Measurements from ENCODE around the gene PTGIR. TPM values are rescaled to one million over a fixed set of nuclear protein-coding genes. Genes with fewer than 3 reads are reported as not detected.

Gene PTGIR
- total RNA-seq, 4 donors from 2014 or later, result 0.55 to 2.4 (median 2.2) TPM; not detected in 1

DNA sequence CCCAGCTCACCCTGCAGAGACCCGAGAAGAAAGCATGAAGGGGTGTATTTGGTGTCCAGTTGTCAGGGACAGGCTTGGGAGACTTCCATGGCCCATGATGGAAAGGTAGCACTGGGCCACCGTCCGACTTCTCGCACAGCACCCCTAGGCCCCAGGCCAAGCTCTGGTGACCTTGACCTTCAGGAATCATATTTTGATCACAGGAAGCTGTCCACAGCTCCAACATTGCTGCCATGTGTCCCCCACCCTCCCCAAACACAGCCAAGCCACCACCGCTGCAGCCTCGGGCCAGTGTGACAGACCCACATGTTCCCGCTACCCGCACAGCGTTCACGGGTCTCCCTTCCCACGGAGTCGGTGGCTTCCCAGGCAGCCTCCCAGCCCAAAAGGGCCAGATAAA is 842 bp upstream of the PTGIR start:
- no peak for DNase-seq
- TF ChIP-seq POLR2AphosphoS5 (IDR thresholded peaks at IDR 0.05), result no peak
- no peak for TF ChIP-seq EP300 (IDR thresholded peaks at IDR 0.05; ENCODE audit: low read depth)
- TF ChIP-seq, protein P1, sequence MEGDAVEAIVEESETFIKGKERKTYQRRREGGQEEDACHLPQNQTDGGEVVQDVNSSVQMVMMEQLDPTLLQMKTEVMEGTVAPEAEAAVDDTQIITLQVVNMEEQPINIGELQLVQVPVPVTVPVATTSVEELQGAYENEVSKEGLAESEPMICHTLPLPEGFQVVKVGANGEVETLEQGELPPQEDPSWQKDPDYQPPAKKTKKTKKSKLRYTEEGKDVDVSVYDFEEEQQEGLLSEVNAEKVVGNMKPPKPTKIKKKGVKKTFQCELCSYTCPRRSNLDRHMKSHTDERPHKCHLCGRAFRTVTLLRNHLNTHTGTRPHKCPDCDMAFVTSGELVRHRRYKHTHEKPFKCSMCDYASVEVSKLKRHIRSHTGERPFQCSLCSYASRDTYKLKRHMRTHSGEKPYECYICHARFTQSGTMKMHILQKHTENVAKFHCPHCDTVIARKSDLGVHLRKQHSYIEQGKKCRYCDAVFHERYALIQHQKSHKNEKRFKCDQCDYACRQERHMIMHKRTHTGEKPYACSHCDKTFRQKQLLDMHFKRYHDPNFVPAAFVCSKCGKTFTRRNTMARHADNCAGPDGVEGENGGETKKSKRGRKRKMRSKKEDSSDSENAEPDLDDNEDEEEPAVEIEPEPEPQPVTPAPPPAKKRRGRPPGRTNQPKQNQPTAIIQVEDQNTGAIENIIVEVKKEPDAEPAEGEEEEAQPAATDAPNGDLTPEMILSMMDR (IDR thresholded peaks at IDR 0.05), result no peak
- TF ChIP-seq POLR2A (IDR thresholded peaks at IDR 0.05), result no peak
- WGBS, 2 donors (ENCODE audit: low coverage in 1 of 2), result 82% methylated on average over 12 of the region's 12 CpGs; no CpG with 5 or more reads in 1 of the 2 donors
- Histone ChIP-seq H3K9me3 (no peaks in the 10 kb centered on the region), H3K4me1 (peaks cover 14 to 46% (median 18%) of the 10 kb centered on the region in 4 donors), H3K27ac (peak overlapping the region; percentile 55 to 82 (median 68)), H3K4me3 (no peak overlapping the region), H3K36me3 (no peaks in the 10 kb centered on the region), H3K27me3 (peaks cover 2% of the 10 kb centered on the region)
- in situ Hi-C loops (cut with MboI; ENCODE audit: low pct_ligation_motif_present in 1 of 4, low pct_unique_long_range_greater_than_20kb in 1 of 4, low sequenced_read_pairs in 3 of 4), result no loop called here
- intact Hi-C loops (cut with DNase I; ENCODE audit: low total_unique reads), result no loop called here

DNA sequence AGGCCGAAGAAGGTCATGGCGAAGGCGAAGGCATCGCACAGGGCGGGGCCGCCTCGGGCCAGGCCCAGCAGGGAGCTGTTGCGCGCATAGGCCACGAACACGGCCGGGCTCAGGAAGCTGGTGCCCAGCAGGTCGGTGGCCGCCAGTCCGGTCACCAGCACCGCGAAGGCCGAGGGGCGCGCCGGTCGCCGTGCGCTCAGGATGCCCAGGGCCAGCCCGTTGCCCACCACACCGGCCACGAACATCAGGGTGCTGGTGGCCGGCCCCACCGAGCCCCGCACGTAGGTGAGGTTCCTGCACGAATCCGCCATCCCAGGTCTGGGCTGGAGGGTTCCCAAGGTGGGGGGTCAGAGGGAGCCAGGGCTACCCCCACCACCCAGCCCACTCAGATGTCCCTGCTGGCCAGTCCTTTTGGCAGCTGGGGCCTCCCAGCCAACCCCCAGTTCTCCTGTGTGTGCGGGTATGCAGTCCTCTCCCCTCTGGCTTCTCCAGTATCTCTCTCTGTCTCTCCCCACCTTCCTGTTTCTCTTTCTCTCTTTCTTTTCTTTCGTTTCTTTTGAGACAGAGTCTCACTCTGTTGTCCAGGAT is 880 bp downstream of the PTGIR start:
- 31 to 94% methylated on average over 2 to 31 of the region's 35 CpGs for WGBS, 2 donors (ENCODE audit: low coverage in 1 of 2)
- peaks cover 22 to 61% (median 31%) of the 10 kb centered on the region in 4 donors for H3K4me1 ChIP-seq
- in situ Hi-C loops (cut with MboI; ENCODE audit: low pct_ligation_motif_present in 1 of 4, low pct_unique_long_range_greater_than_20kb in 1 of 4, low sequenced_read_pairs in 3 of 4), result no loop called here
- no peaks in the 10 kb centered on the region for H3K9me3 ChIP-seq
- peak overlapping the region in 1 of 4 donors; percentile 12 for H3K4me3 ChIP-seq
- peaks cover 2% of the 10 kb centered on the region for H3K27me3 ChIP-seq
- H3K27ac ChIP-seq, result peak overlapping the region; percentile 55 to 82 (median 68)
- no peak for TF ChIP-seq POLR2A (IDR thresholded peaks at IDR 0.05)
- TF ChIP-seq EP300 (IDR thresholded peaks at IDR 0.05; ENCODE audit: low read depth), result no peak
- TF ChIP-seq, protein P1 (IDR thresholded peaks at IDR 0.05), result no peak
- TF ChIP-seq POLR2AphosphoS5 (IDR thresholded peaks at IDR 0.05), result no peak
- no peaks in the 10 kb centered on the region for H3K36me3 ChIP-seq
- intact Hi-C loops (cut with DNase I; ENCODE audit: low total_unique reads), result no loop called here
- DNase-seq, result no peak

DNA sequence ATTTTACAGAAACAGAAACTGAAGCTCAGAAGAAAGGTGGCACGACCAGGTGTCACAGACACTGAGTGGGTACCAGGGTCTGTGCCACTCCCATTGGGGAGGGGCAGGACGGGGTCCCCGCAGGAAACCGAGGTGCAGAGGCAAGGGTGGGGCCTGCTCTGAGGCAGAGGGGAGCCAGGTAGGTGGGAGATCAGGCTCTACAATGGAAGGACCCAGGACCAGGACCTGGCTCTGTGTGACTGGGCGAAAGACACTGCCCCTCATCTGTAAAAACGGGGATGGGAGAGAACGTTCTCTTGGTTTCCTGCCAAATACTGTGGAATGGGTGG is 2.8 kb downstream of the PTGIR start:
- in situ Hi-C loops (cut with MboI; ENCODE audit: low pct_ligation_motif_present in 1 of 4, low pct_unique_long_range_greater_than_20kb in 1 of 4, low sequenced_read_pairs in 3 of 4), result no loop called here
- TF ChIP-seq, protein P1 (IDR thresholded peaks at IDR 0.05), result no peak
- TF ChIP-seq EP300 (IDR thresholded peaks at IDR 0.05; ENCODE audit: low read depth), result no peak
- no peak for TF ChIP-seq POLR2A (IDR thresholded peaks at IDR 0.05)
- TF ChIP-seq POLR2AphosphoS5 (IDR thresholded peaks at IDR 0.05), result no peak
- peak overlapping the region in 3 of 4 donors; percentile 68 to 80 (median 75) for H3K27ac ChIP-seq
- 45% methylated on average over 7 of the region's 7 CpGs; no CpG with 5 or more reads in 1 of the 2 donors for WGBS, 2 donors (ENCODE audit: low coverage in 1 of 2)
- peaks cover 22 to 75% (median 31%) of the 10 kb centered on the region in 4 donors for H3K4me1 ChIP-seq
- H3K9me3 ChIP-seq, result no peaks in the 10 kb centered on the region
- H3K27me3 ChIP-seq, result peaks cover 2% of the 10 kb centered on the region
- no peak for DNase-seq
- no peaks in the 10 kb centered on the region for H3K36me3 ChIP-seq
- H3K4me3 ChIP-seq, result no peak overlapping the region
- intact Hi-C loops (cut with DNase I; ENCODE audit: low total_unique reads), result no loop called here

DNA sequence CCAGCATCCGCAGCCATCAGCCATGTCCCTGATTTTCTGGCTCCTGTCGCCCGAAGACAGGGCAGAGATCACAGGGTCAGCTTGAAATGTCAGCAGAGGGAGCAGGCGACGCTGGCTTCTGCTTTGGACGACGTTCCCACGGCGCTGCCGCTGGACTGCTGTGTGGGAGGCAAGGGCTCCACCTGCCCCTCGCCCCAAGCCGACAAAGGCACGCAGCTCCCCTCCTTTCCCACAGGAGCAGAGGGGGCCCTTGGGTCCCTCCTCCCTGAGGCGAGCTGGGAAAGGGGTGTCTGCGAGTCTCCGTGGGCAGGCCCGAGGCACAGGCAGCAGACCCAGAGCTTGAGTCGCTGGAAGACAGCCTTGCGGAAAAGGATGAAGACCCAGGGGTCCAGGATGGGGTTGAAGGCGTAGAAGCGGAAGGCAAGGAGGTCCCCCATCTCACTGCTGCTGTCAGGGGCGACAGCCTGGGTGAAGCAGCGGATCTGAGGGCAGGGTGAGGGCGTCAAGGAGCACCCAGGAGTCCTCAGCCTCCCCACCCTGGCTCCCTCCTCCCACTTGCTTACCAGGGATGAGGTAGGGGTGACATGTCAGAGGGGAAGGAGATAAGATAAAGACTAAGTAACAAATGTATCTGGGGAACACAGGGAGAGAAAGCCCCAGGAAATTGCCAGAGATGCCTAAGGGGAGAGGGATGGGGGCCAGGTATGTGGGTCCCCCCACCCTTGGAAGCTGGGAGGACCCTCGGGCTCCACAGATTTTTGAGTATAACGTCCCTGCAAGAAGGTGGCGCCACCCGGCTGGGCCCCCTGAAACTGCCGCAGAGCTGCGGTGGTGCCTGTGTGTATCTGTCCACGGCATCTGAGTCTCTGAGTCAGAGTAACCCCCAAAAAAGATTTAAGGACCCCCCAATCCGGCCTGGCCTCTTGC is 3.4 kb downstream of the PTGIR start:
- H3K27ac ChIP-seq, result peak overlapping the region; percentile 68 to 80 (median 74)
- TF ChIP-seq EP300 (IDR thresholded peaks at IDR 0.05; ENCODE audit: low read depth) (no peak), POLR2A (IDR thresholded peaks at IDR 0.05) (no peak), POLR2AphosphoS5 (IDR thresholded peaks at IDR 0.05) (no peak)
- TF ChIP-seq, protein P1 (IDR thresholded peaks at IDR 0.05), result no peak
- no peaks in the 10 kb centered on the region for H3K9me3 ChIP-seq
- DNase-seq, result no peak
- H3K27me3 ChIP-seq, result peaks cover 2% of the 10 kb centered on the region
- intact Hi-C loops (cut with DNase I; ENCODE audit: low total_unique reads), result no loop called here
- H3K4me1 ChIP-seq, result peaks cover 22 to 79% (median 31%) of the 10 kb centered on the region in 4 donors
- H3K4me3 ChIP-seq, result no peak overlapping the region
- H3K36me3 ChIP-seq, result no peaks in the 10 kb centered on the region
- WGBS, 2 donors (ENCODE audit: low coverage in 1 of 2), result 80% methylated on average over 29 of the region's 32 CpGs; no CpG with 5 or more reads in 1 of the 2 donors
- in situ Hi-C loops (cut with MboI; ENCODE audit: low pct_ligation_motif_present in 1 of 4, low pct_unique_long_range_greater_than_20kb in 1 of 4, low sequenced_read_pairs in 3 of 4), result no loop called here

All from transverse colon (tissue), 4 donors.